ENCODE data around the gene UQCRC1.

UQCRC1 gene

GRCh38 chr3:48560648-48561018 lies 48.8 kb downstream of the UQCRC1 start:
- H3K4me3 ChIP-seq (ENCODE audit: control insufficient read depth, low read depth, low read length), result no peak overlapping the region
- DNase-seq (ENCODE audit: low read depth), result no peak
- no peak for TF ChIP-seq CTCF (conservative IDR thresholded peaks at IDR 0.05; ENCODE audit: control insufficient read depth, insufficient read depth, low read depth, low read length)

- no peak for TF ChIP-seq CTCF (conservative IDR thresholded peaks at IDR 0.05; ENCODE audit: control insufficient read depth, insufficient read depth, low read depth, low read length)
- H3K4me3 ChIP-seq (ENCODE audit: control insufficient read depth, low read depth, low read length), result no peak overlapping the region
- DNase-seq (ENCODE audit: low read depth), result no peak
Measured at GRCh38 chr3:48558493-48559134, 50.8 kb downstream of the UQCRC1 start.

GRCh38 chr3:48556796-48557626 lies 52.4 kb downstream of the UQCRC1 start, which contains the start of gene PFKFB4:
TSS of gene PFKFB4 (minus strand) at chr3:48556803. CDS start at chr3:48556777, 26 bp downstream.
- TF ChIP-seq CTCF (conservative IDR thresholded peaks at IDR 0.05; ENCODE audit: control insufficient read depth, insufficient read depth, low read depth, low read length), result no peak
- peak within 1 kb of the TSS; percentile 69 for H3K4me3 ChIP-seq (ENCODE audit: control insufficient read depth, low read depth, low read length)
- peak; percentile 99 for DNase-seq (ENCODE audit: low read depth)

- TF ChIP-seq CTCF (conservative IDR thresholded peaks at IDR 0.05; ENCODE audit: control insufficient read depth, insufficient read depth, low read depth, low read length), result no peak
- DNase-seq (ENCODE audit: low read depth), result no peak
- H3K4me3 ChIP-seq (ENCODE audit: control insufficient read depth, low read depth, low read length), result peak overlapping the region; percentile 69
Measured at GRCh38 chr3:48555949-48556795, 53.3 kb downstream of the UQCRC1 start.

GRCh38 chr3:48555231-48555948 lies 54.1 kb downstream of the UQCRC1 start:
- H3K4me3 ChIP-seq (ENCODE audit: control insufficient read depth, low read depth, low read length), result no peak overlapping the region
- DNase-seq (ENCODE audit: low read depth), result no peak
- TF ChIP-seq CTCF (conservative IDR thresholded peaks at IDR 0.05; ENCODE audit: control insufficient read depth, insufficient read depth, low read depth, low read length), result no peak

All from fibroblast of mammary gland (primary cell).